Mucosa of descending colon (tissue), 3 donors: Measurements from ENCODE around the gene DNAJA3. TPM values are rescaled to one million over a fixed set of nuclear protein-coding genes. Genes with fewer than 3 reads are reported as not detected.

Experiments
- ATAC-seq: fragments of 200-7000 bp; cut with Tn5 transposase; one replicate; pipeline ENCODE4 v1.9.1; 2020; ENCODE audit warnings: mild to moderate bottlenecking, moderate library complexity
- DNase-seq, 3 donors: peaks; one replicate each; pipeline ENCODE4 v3.0.0-alpha.2; 2020
- H3K36me3 ChIP-seq: fragments of 200-600 bp; one replicate; pipeline ENCODE4 v1.8.0; 2021; ENCODE audit warnings: low read depth, mild to moderate bottlenecking
- H3K4me1 ChIP-seq: fragments of 200-600 bp; one replicate; pipeline ENCODE4 v1.8.0; 2021; ENCODE audit warnings: low read depth, mild to moderate bottlenecking
- H3K4me3 ChIP-seq: fragments of 200-600 bp; one replicate; pipeline ENCODE4 v1.8.0; 2021; ENCODE audit warnings: mild to moderate bottlenecking
- H3K9me3 ChIP-seq: fragments of 200-600 bp; one replicate; pipeline ENCODE4 v1.8.0; 2021; ENCODE audit warnings: mild to moderate bottlenecking
- CTCF ChIP-seq: fragments of 200-600 bp; IDR thresholded peaks from one replicate; pipeline ENCODE4 v1.8.0; 2022; ENCODE audit warnings: antibody characterized with exemption, mild to moderate bottlenecking
- intact Hi-C, 2 donors: fragments of 100-400 bp; cut with DNase I in 1 of 2; cut with micrococcal nuclease in 1 of 2; formaldehyde crosslinking; loops; one replicate each; pipeline versions ENCODE4 v1.11.0 to v1.11.1; 2022; cut with DNase I, micrococcal nuclease
- total RNA-seq, 3 donors: library from RNA; stranded (reverse); fragmentation: NEBNext Ultra II Directional in 2 of 3; extraction: Animal tissue kit (Norgen Biotek cat#: 25700) in 2 of 3; gene quantifications; one replicate each; pipeline versions ENCODE4 v1.2.1 to v1.2.4, GENCODE V29; 2021 to 2023
- donor health status: DM: no; HTN: no; CAD: no; lungs with moderate emphysema.
- donor health status: DM: no; HTN: no; CAD: no.
- donor health status: DM: no; HTN: yes; CAD: no.

DNAJA3 gene
- total RNA-seq, 3 donors from 2014 or later, result 47.0 to 58.3 (median 54.8) TPM

GRCh38 chr16:4463522-4464163 lies 38.0 kb downstream of the DNAJA3 start:
- H3K4me3 ChIP-seq, result no peak overlapping the region
- H3K36me3 ChIP-seq, result no peaks in the 10 kb centered on the region
- ATAC-seq (no peak), DNase-seq (no peak)
- TF ChIP-seq CTCF, result no peak
- H3K4me1 ChIP-seq, result peaks cover 3% of the 10 kb centered on the region
- no peaks in the 10 kb centered on the region for H3K9me3 ChIP-seq
- intact Hi-C loops, result no loop called here

- no peaks in the 10 kb centered on the region for H3K4me1 ChIP-seq
- intact Hi-C loops, result no loop called here
- DNase-seq, result peak; percentile 30 to 80 (median 37)
- peak; percentile 73 for ATAC-seq
- H3K9me3 ChIP-seq, result no peaks in the 10 kb centered on the region
- H3K36me3 ChIP-seq, result no peaks in the 10 kb centered on the region
- TF ChIP-seq CTCF, result no peak
- H3K4me3 ChIP-seq, result no peak overlapping the region
These were observed 40.5 kb downstream of the DNAJA3 start for GRCh38 chr16:4465977-4466779.

- intact Hi-C loops, result no loop called here
- no peak for DNase-seq
- no peak for ATAC-seq
- no peaks in the 10 kb centered on the region for H3K4me1 ChIP-seq
- H3K4me3 ChIP-seq, result no peak overlapping the region
- no peaks in the 10 kb centered on the region for H3K9me3 ChIP-seq
- no peaks in the 10 kb centered on the region for H3K36me3 ChIP-seq
- TF ChIP-seq CTCF, result no peak
These were observed 42.2 kb downstream of the DNAJA3 start for GRCh38 chr16:4467916-4468315.

GRCh38 chr16:4468972-4469371 lies 43.3 kb downstream of the DNAJA3 start:
- Histone ChIP-seq H3K4me3 (no peak overlapping the region), H3K4me1 (peaks cover 5% of the 10 kb centered on the region), H3K36me3 (no peaks in the 10 kb centered on the region), H3K9me3 (no peaks in the 10 kb centered on the region)
- DNase-seq, result no peak
- intact Hi-C loops, result no loop called here
- no peak for ATAC-seq
- TF ChIP-seq CTCF, result no peak

GRCh38 chr16:4471869-4472268 lies 46.2 kb downstream of the DNAJA3 start:
- no peak overlapping the region for H3K4me3 ChIP-seq
- no peaks in the 10 kb centered on the region for H3K36me3 ChIP-seq
- no peak for TF ChIP-seq CTCF
- DNase-seq (no peak), ATAC-seq (no peak)
- intact Hi-C loops, result no loop called here
- peaks cover 6% of the 10 kb centered on the region for H3K4me1 ChIP-seq
- no peaks in the 10 kb centered on the region for H3K9me3 ChIP-seq
